ENCODE data around the gene FAM76A. TPM values are rescaled to one million over a fixed set of nuclear protein-coding genes. Genes with fewer than 3 reads are reported as not detected.
"Not testable (repeated sequence)": the region's sequence is repeated elsewhere in the genome, so short reads cannot be mapped to it uniquely, and the experiment has no call there.

The FAM76A gene
- 10.7 and 11.5 TPM in 2 replicates for total RNA-seq (2022)
- Bru-seq, nascent RNA, result percentile 55 among the genes with signal in this experiment
- percentile 52 among the genes with signal in this experiment for BruChase-seq, experiment 1, labeled RNA remaining after a 6-hour chase
- percentile 57 among the genes with signal in this experiment for BruChase-seq, experiment 2, labeled RNA remaining after a 2-hour chase
- long read RNA-seq, partial matches to known transcripts, result 1 of 5 reads
- long read RNA-seq, other reads (novel, unspliced or antisense), result 3 of 5 reads

GRCh38 chr1:27725374-27726172 lies at the start of gene FAM76A:
TSS of gene FAM76A (plus strand) at chr1:27725961. CDS start at chr1:27726081, 120 bp downstream.
- DNase-seq, result peak; percentile 96
- CTCF ChIA-PET, result interaction anchor here (1.0 to 1.6 kb wide), 6 partner anchors 12 to 289 kb away, joined by 3 to 15 read pairs (median 6); partner anchors contain the start of genes IFI6, PPP1R8 and STX12
- BruUV-seq (replicated peaks), result no TSS peak
- peak; percentile 43 for TF ChIP-seq CTCF (IDR thresholded peaks at IDR 0.05; ENCODE audit: unreplicated experiment)
- no peaks in the 10 kb centered on the region for H3K9me3 Mint-ChIP-seq (ENCODE audit: low read depth, unreplicated experiment)
- H3K4me3 Mint-ChIP-seq (ENCODE audit: low read depth, unreplicated experiment), result peak within 1 kb of the TSS; percentile 68
- peaks cover 21% of the 10 kb centered on the region for H3K36me3 Mint-ChIP-seq (ENCODE audit: insufficient read depth, unreplicated experiment)
- H3K27me3 Mint-ChIP-seq (ENCODE audit: unreplicated experiment), result no peaks in the 10 kb centered on the region
- H3K4me1 Mint-ChIP-seq (ENCODE audit: low read depth, unreplicated experiment), result no peaks in the 10 kb centered on the region
- H3K27ac Mint-ChIP-seq (ENCODE audit: unreplicated experiment), result peak within 1 kb of the TSS; percentile 93
- intact Hi-C loops (cut with micrococcal nuclease; ENCODE audit: unreplicated experiment), result loop anchor here (5.0 kb wide), 1 partner anchor 53 kb away; the partner anchor contains the start of gene IFI6

GRCh38 chr1:27676410-27676809 lies 49.4 kb upstream of the FAM76A start:
- Mint-ChIP-seq H3K9me3 (ENCODE audit: low read depth, unreplicated experiment) (no peaks in the 10 kb centered on the region), H3K27me3 (ENCODE audit: unreplicated experiment) (no peaks in the 10 kb centered on the region), H3K36me3 (ENCODE audit: insufficient read depth, unreplicated experiment) (peaks cover 10% of the 10 kb centered on the region), H3K4me3 (ENCODE audit: low read depth, unreplicated experiment) (no peak overlapping the region), H3K4me1 (ENCODE audit: low read depth, unreplicated experiment) (peaks cover 18% of the 10 kb centered on the region), H3K27ac (ENCODE audit: unreplicated experiment) (no peak overlapping the region)
- CTCF ChIA-PET, result interaction anchor here (1.5 kb wide), 1 partner anchor 10 kb away, joined by 3 read pairs; no protein-coding TSS in a partner anchor
- TF ChIP-seq CTCF (IDR thresholded peaks at IDR 0.05; ENCODE audit: unreplicated experiment), result no peak
- intact Hi-C loops (cut with micrococcal nuclease; ENCODE audit: unreplicated experiment), result no loop called here
- BruUV-seq (replicated peaks), result no TSS peak
- DNase-seq, result no peak

- no TSS peak for BruUV-seq (replicated peaks)
- Mint-ChIP-seq H3K9me3 (ENCODE audit: low read depth, unreplicated experiment) (peaks cover 2% of the 10 kb centered on the region), H3K27ac (ENCODE audit: unreplicated experiment) (no peak overlapping the region), H3K4me1 (ENCODE audit: low read depth, unreplicated experiment) (peaks cover 16% of the 10 kb centered on the region), H3K36me3 (ENCODE audit: insufficient read depth, unreplicated experiment) (peaks cover 5% of the 10 kb centered on the region), H3K4me3 (ENCODE audit: low read depth, unreplicated experiment) (no peak overlapping the region), H3K27me3 (ENCODE audit: unreplicated experiment) (no peaks in the 10 kb centered on the region)
- DNase-seq, result no peak
- no peak for TF ChIP-seq CTCF (IDR thresholded peaks at IDR 0.05; ENCODE audit: unreplicated experiment)
- intact Hi-C loops (cut with micrococcal nuclease; ENCODE audit: unreplicated experiment), result no loop called here
- CTCF ChIA-PET, result no interaction called here
These were observed 47.0 kb upstream of the FAM76A start for GRCh38 chr1:27678747-27679146.

GRCh38 chr1:27680225-27680791 lies 45.5 kb upstream of the FAM76A start:
- H3K36me3 Mint-ChIP-seq (ENCODE audit: insufficient read depth, unreplicated experiment); H3K27me3 Mint-ChIP-seq (ENCODE audit: unreplicated experiment); intact Hi-C loops (cut with micrococcal nuclease; ENCODE audit: unreplicated experiment); H3K4me3 Mint-ChIP-seq (ENCODE audit: low read depth, unreplicated experiment); H3K27ac Mint-ChIP-seq (ENCODE audit: unreplicated experiment); H3K9me3 Mint-ChIP-seq (ENCODE audit: low read depth, unreplicated experiment); DNase-seq; BruUV-seq (replicated peaks); CTCF ChIA-PET: not testable (repeated sequence)
- peaks cover 31% of the 10 kb centered on the region for H3K4me1 Mint-ChIP-seq (ENCODE audit: low read depth, unreplicated experiment)

- peaks cover 41% of the 10 kb centered on the region for H3K4me1 Mint-ChIP-seq (ENCODE audit: low read depth, unreplicated experiment)
- H3K36me3 Mint-ChIP-seq (ENCODE audit: insufficient read depth, unreplicated experiment); CTCF ChIA-PET; H3K27me3 Mint-ChIP-seq (ENCODE audit: unreplicated experiment); H3K9me3 Mint-ChIP-seq (ENCODE audit: low read depth, unreplicated experiment); DNase-seq; intact Hi-C loops (cut with micrococcal nuclease; ENCODE audit: unreplicated experiment); BruUV-seq (replicated peaks); H3K4me3 Mint-ChIP-seq (ENCODE audit: low read depth, unreplicated experiment): not testable (repeated sequence)
- peak overlapping the region; percentile 97 for H3K27ac Mint-ChIP-seq (ENCODE audit: unreplicated experiment)
These were observed 44.2 kb upstream of the FAM76A start for GRCh38 chr1:27681580-27681979.

Measured in Calu3 (cell line).